IPS DF 19.7 (cell line): Measurements from ENCODE around the gene KCTD12.

Experiments used
- DNase-seq: peaks from one replicate; pipeline ENCODE4 v3.0.0-alpha.2; 2013; ENCODE audit warnings: low read depth, low spot score

The KCTD12 gene

GRCh38 chr13:76887076-76887563 is 915 bp upstream of the KCTD12 start:
- DNase-seq: no peak

- DNase-seq: no peak
These were observed 257 bp downstream of the KCTD12 start for GRCh38 chr13:76886005-76886291.

GRCh38 chr13:76885203-76886004 is 801 bp downstream of the KCTD12 start:
- DNase-seq: no peak

- DNase-seq: no peak
These were observed 1.4 kb downstream of the KCTD12 start for GRCh38 chr13:76884907-76885202.

GRCh38 chr13:76884186-76884906 is 1.9 kb downstream of the KCTD12 start:
- no peak for DNase-seq

- no peak for DNase-seq
These were observed 3.0 kb downstream of the KCTD12 start for GRCh38 chr13:76883236-76883635.

- DNase-seq: no peak
These were observed 3.8 kb downstream of the KCTD12 start for GRCh38 chr13:76882431-76882830.

DNA sequence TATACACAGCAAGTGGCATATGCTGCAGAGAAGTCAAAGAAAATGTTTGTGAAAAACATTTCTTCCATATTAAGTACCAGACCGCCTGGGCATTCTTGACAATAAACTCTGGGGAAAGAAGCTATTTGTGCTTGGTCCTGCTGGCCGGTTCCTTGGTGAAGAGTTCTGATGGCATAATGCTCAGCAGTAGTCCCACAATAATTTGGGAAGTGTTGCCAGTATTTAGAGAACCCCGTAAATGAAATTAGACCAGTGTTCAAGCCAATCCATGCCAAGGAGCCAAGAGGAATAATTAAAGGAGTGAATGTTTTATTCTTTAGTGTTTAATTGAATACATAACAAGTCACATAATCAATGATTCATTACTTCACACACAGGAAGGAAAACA is 6.3 kb downstream of the KCTD12 start:
- no peak for DNase-seq

DNA sequence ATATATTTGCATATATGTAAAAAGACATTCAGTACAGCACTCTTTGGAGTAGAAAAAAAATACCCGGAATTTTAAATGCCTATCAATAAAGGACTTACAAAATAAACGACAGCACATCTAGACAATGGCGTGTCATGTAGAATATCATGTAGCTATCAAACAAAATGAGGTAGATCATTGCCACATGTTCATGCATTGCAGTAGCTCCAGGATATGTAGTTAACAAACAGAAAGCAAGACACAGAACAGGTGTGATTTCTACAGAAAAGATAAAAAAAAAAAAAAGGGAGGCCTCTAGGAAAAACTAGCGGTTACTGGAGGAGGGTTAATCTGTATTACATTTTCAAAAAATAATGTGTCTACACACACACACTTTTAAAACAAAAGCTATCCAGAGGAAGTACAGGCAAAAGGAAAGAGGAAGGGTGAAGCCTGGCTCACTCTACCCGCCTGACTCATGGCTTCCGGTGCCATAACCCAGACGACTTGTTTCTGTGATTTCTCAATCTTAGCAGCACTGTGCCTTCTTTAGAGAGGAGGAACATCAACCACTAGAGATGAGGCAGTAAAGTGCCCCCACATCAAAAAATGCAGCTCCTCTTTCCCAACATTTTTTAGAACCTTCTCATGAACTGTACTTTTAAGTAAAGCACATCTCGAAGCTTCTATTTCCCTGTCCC is 6.9 kb downstream of the KCTD12 start:
- no peak for DNase-seq

GRCh38 chr13:76878043-76878442 is 8.2 kb downstream of the KCTD12 start:
- DNase-seq: no peak

GRCh38 chr13:76875271-76875815 is 10.9 kb downstream of the KCTD12 start:
- DNase-seq: no peak

- no peak for DNase-seq
These were observed 11.7 kb downstream of the KCTD12 start for GRCh38 chr13:76874479-76874878.

- no peak for DNase-seq
These were observed 12.8 kb downstream of the KCTD12 start for GRCh38 chr13:76873445-76873844.

- DNase-seq: no peak
These were observed 13.5 kb downstream of the KCTD12 start for GRCh38 chr13:76872675-76873074.

DNA sequence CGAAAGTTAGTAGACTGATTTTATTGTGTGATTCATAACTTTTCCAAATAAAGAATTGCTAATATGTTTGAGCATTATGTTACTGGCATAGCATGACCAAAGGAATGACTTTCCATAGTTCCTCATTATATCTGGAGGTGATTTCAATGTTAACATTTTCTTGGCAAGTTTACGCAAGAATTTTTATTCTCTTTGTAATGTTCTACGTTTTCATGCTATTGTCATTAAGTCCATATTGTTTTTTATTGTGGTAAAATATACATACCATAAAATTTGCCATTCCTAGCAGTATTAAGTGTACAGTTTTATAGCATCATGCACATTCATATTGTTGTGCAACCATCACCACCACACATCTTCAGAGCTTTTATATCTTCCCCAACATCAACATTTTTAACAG is 14.8 kb downstream of the KCTD12 start:
- DNase-seq: no peak

GRCh38 chr13:76868371-76868770 is 17.8 kb downstream of the KCTD12 start:
- DNase-seq: no peak

DNA sequence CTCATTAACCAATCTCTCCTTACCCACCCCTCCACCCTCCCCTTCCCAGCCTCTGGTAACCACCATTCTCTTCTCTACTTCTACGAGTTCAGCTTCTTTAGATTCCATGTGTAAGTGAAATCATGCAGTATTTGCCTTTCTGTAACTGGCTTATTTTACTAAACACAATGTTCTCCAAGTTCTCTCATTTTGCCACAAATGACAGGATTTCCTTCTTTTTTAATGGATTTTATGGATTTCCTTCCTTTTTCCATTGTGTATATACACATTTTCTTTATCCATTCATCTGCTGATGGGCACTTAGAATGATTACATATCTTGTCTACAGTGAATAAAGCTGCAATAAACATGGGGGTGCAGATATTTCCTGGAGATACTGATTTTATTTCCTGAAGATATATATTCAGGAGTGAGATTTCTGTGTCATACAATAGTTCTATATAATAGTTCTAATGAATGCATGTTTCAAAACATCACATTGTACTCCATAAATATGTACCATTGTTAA is 20.2 kb downstream of the KCTD12 start:
- no peak for DNase-seq

DNA sequence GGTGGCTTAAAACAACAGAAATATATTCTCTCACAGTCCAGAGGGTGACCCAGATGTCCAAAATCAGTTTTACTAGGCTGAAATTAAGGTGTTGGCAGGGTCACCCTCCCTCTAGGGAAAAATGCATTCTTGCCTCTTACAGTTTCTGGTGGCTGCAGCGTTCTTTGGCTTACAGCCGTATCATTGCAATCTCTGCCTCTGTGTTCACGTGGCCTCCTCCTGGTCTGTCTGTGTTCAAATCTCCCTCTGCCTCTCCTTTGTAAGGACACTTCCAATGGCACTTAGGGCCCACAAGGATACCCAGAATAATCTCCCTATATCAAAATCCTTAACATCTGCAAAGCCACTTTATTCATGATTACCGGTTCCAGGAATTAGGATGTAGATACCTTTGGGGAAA is 21.1 kb downstream of the KCTD12 start:
- DNase-seq: no peak

- no peak for DNase-seq
These were observed 21.9 kb downstream of the KCTD12 start for GRCh38 chr13:76864259-76864658.

DNA sequence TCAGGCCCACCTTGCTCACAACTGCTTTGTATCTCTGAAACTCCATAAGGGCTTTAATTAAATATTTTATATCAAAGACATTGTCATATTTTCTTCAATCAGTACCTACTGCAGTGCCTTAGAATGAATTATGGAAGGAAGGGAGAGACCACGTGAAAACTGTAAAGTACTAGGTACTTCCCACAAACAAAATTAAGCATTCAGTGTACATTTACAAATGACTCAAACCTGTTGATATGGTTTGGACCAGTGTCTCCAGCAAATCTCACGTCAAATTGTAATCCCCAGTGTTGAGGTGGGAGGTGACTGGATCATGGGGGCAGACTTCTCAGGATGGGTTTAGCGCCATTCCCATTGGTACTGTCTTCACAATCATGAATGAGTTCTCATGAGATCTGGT is 23.2 kb downstream of the KCTD12 start:
- DNase-seq: no peak

DNA sequence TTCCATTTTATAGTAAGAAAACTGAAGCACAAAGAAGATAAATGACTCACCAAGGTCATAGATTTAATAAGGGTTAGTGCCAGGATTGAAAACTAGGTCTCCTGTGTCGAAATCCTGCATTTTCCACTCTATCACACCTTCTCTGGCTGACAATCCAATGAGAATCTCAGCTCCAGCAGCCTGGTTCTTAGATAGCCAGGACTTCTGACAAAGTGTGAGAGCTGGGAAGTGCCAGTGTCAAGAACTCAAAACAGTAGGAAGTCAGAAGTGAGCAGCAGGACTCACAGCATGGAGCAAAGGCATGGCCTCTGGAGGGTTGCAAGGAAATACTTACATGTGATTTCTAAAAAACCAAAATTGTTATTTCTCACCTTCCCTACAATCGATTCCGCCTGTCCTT is 24.3 kb downstream of the KCTD12 start:
- no peak for DNase-seq

DNA sequence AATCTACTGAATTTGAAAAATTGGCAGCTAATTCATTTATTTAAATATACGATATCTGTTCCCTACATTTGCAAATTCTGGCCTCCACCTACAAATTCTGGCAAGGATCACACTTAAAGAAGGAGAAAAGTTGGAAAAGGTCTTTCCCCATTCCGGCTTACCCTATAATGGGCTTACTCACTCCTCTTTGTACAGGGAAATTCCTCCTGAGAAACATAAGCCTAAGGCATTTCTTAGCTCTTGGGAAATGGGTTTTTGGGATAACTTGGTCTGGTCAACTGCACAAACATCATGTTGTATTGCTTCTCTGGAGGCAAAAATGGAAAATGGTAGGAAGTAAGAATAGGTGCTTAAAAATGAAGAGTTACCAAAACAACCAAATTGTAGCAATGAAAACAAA is 25.5 kb downstream of the KCTD12 start:
- no peak for DNase-seq
